Natural killer cell (primary cell): ENCODE data around the gene PRDX2. TPM values are rescaled to one million over a fixed set of nuclear protein-coding genes. Genes with fewer than 3 reads are reported as not detected.

Source experiments
- ATAC-seq, 3 donors: fragments of 150-1000 bp in 2 of 3; fragments of 200-7000 bp in 1 of 3; cut with Tn5 transposase; 1 replicate in 1 of 3; 2 replicates in 2 of 3; pipeline ENCODE4 v1.10.0; 2021; ENCODE audit warnings: mild to moderate bottlenecking in 2 of 3, moderate library complexity in 2 of 3
- DNase-seq, 2 donors: peaks; one replicate each; pipeline versions ENCODE4 v3.0.0 to v3.0.0-alpha.2; 2013 to 2021; ENCODE audit warnings: mixed read lengths in 1 of 2
- H3K27ac ChIP-seq: one replicate; pipeline ENCODE4 v1.5.1; 2013; ENCODE audit warnings: mild to moderate bottlenecking, low read length
- H3K27me3 ChIP-seq: one replicate; pipeline ENCODE4 v1.6.1; 2013; ENCODE audit warnings: low read length; ENCODE audit not compliant: control insufficient read depth, insufficient read depth
- H3K36me3 ChIP-seq: one replicate; pipeline ENCODE4 v1.6.1; 2013; ENCODE audit warnings: low read length; ENCODE audit not compliant: control insufficient read depth, insufficient read depth
- H3K4me1 ChIP-seq: one replicate; pipeline ENCODE4 v1.6.1; 2013; ENCODE audit warnings: low read length; ENCODE audit not compliant: control insufficient read depth, insufficient read depth
- H3K4me3 ChIP-seq: one replicate; pipeline ENCODE4 v1.5.1; 2013; ENCODE audit warnings: low read length
- H3K9me3 ChIP-seq: one replicate; pipeline ENCODE4 v1.6.1; 2013; ENCODE audit warnings: low read length; ENCODE audit not compliant: control insufficient read depth, insufficient read depth
- H3K27ac Mint-ChIP-seq, 2 donors: one replicate each; pipeline ENCODE4 v1.8.0; 2022; ENCODE audit warnings: mild to moderate bottlenecking in 2 of 2, mixed read lengths in 2 of 2, moderate library complexity in 1 of 2
- H3K27me3 Mint-ChIP-seq, 2 donors: one replicate each; pipeline ENCODE4 v1.8.0; 2022; ENCODE audit warnings: low read depth in 2 of 2, mixed read lengths in 2 of 2
- H3K36me3 Mint-ChIP-seq: one replicate; pipeline ENCODE4 v1.8.0; 2022; ENCODE audit warnings: mixed read lengths
- H3K4me1 Mint-ChIP-seq, 2 donors: one replicate each; pipeline ENCODE4 v1.8.0; 2022; ENCODE audit warnings: mixed read lengths in 2 of 2
- H3K4me3 Mint-ChIP-seq: one replicate; pipeline ENCODE4 v1.8.0; 2022; ENCODE audit warnings: mild to moderate bottlenecking, moderate library complexity, mixed read lengths
- H3K9me3 Mint-ChIP-seq, 2 donors: one replicate each; pipeline ENCODE4 v1.8.0; 2022; ENCODE audit warnings: mixed read lengths in 2 of 2
- CTCF ChIP-seq: fragments of 200-600 bp; IDR thresholded peaks from one replicate; pipeline ENCODE4 v1.8.0; 2022; ENCODE audit warnings: antibody characterized with exemption
- WGBS: methylation state at CpG from one replicate; pipeline ENCODE4 v1.1.7; 2013; ENCODE audit warnings: missing lambda C conversion rate; ENCODE audit not compliant: insufficient coverage; 5-methylcytosine and 5-hydroxymethylcytosine counted together
- intact Hi-C: fragments of 100-400 bp; cut with micrococcal nuclease; formaldehyde crosslinking; loops from one replicate; pipeline ENCODE4 v1.14.2; 2022
- total RNA-seq, 4 donors: library from RNA; stranded (reverse); fragments of 120-200 nt in 1 of 4; gene quantifications; one replicate each; pipeline versions ENCODE4 v1.2.3 to v1.2.4, GENCODE V29; 2013 to 2022

PRDX2 gene
- total RNA-seq, 3 donors from 2014 or later (not counting 1 experiment from before 2014, with no cell fraction given): 28.8 to 67.1 (median 66.9) TPM

GRCh38 chr19:12833418-12833737 lies 31.8 kb upstream of the PRDX2 start:
- H3K4me1 Mint-ChIP-seq: peaks cover 17 to 33% of the 10 kb centered on the region in 2 donors
- H3K4me3 Mint-ChIP-seq: peak overlapping the region; percentile 71
- H3K9me3 Mint-ChIP-seq: peaks cover 0 to 2% of the 10 kb centered on the region in 2 donors
- H3K27ac ChIP-seq: no peak overlapping the region
- H3K4me3 ChIP-seq: no peak overlapping the region
- peaks cover 7% of the 10 kb centered on the region for H3K9me3 ChIP-seq
- peaks cover 57 to 62% of the 10 kb centered on the region in 2 donors for H3K27me3 Mint-ChIP-seq
- WGBS: 0% methylated on average over 5 of the region's 5 CpGs
- H3K4me1 ChIP-seq: peaks cover 33% of the 10 kb centered on the region
- DNase-seq (no peak), ATAC-seq (no peak)
- peaks cover 77% of the 10 kb centered on the region for H3K27me3 ChIP-seq
- intact Hi-C loops: no loop called here
- H3K27ac Mint-ChIP-seq: no peak overlapping the region
- TF ChIP-seq CTCF: no peak
- H3K36me3 ChIP-seq: no peaks in the 10 kb centered on the region
- H3K36me3 Mint-ChIP-seq: no peaks in the 10 kb centered on the region

DNA sequence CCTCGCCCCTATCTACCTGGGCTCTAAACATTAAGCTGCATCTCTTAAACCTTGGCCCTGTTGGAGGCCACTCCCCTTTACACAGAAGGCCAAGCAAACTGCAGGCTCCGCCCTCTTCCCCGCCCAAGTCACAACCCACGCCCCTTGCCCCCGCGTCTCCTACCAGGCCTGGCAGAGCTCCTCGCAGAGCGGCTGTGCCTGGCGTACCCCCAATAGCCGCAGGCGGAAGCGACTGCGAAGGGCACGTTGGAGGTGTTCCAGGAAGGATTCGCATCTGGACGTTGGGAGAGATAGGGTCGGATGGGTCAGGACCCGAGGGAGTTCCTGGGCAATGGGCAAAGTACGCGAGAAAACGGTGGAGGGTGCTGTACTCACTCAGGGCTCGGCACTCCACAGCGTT lies 26.9 kb upstream of the PRDX2 start:
- DNase-seq (peak in 1 of 2 donors; percentile 30), ATAC-seq (peak in 2 of 3 donors; percentile 36 to 44)
- Histone ChIP-seq H3K4me1 (peaks cover 25% of the 10 kb centered on the region), H3K27me3 (peaks cover 64% of the 10 kb centered on the region), H3K36me3 (no peaks in the 10 kb centered on the region), H3K9me3 (no peaks in the 10 kb centered on the region), H3K4me3 (no peak overlapping the region), H3K27ac (no peak overlapping the region)
- TF ChIP-seq CTCF: no peak
- Mint-ChIP-seq H3K4me1 (peaks cover 23 to 30% of the 10 kb centered on the region in 2 donors), H3K27ac (no peak overlapping the region), H3K9me3 (peaks cover 0 to 2% of the 10 kb centered on the region in 2 donors), H3K4me3 (no peak overlapping the region), H3K27me3 (peaks cover 52 to 58% of the 10 kb centered on the region in 2 donors), H3K36me3 (no peaks in the 10 kb centered on the region)
- intact Hi-C loops: no loop called here
- WGBS: 9% methylated on average over 23 of the region's 23 CpGs

GRCh38 chr19:12825254-12826131 lies 23.9 kb upstream of the PRDX2 start:
- DNase-seq: peak in 1 of 2 donors; percentile 41
- intact Hi-C loops: no loop called here
- Mint-ChIP-seq H3K9me3 (no peaks in the 10 kb centered on the region), H3K27ac (no peak overlapping the region), H3K36me3 (no peaks in the 10 kb centered on the region), H3K4me3 (no peak overlapping the region), H3K27me3 (peaks cover 29 to 36% of the 10 kb centered on the region in 2 donors), H3K4me1 (peaks cover 10% of the 10 kb centered on the region in 2 donors)
- peak; percentile 32 for TF ChIP-seq CTCF
- Histone ChIP-seq H3K9me3 (no peaks in the 10 kb centered on the region), H3K27ac (no peak overlapping the region), H3K4me3 (no peak overlapping the region), H3K27me3 (peaks cover 36% of the 10 kb centered on the region), H3K36me3 (no peaks in the 10 kb centered on the region), H3K4me1 (peaks cover 10% of the 10 kb centered on the region)
- peak in 1 of 3 donors; percentile 54 for ATAC-seq
- 14% methylated on average over 44 of the region's 46 CpGs for WGBS
